Measurements from ENCODE around the gene TGM1. TPM values are rescaled to one million over a fixed set of nuclear protein-coding genes. Genes with fewer than 3 reads are reported as not detected.
A peak's percentile ranks its signal among the peaks of the same experiment; 100 is the strongest.

TGM1 gene
- total RNA-seq, 1 donor from 2014 or later = 88.7 TPM

GRCh38 chr14:24309538-24310264 lies 46.7 kb upstream of the TGM1 start, which contains the start of gene LTB4R2:
Gene LTB4R2, plus strand, starts transcription at chr14:24310140. Its CDS starts 525 bp downstream, at chr14:24310665.
- DNase-seq (ENCODE audit: low read depth) (peak; percentile 82), FAIRE-seq (peak; percentile 99)
- TF ChIP-seq, protein P1, sequence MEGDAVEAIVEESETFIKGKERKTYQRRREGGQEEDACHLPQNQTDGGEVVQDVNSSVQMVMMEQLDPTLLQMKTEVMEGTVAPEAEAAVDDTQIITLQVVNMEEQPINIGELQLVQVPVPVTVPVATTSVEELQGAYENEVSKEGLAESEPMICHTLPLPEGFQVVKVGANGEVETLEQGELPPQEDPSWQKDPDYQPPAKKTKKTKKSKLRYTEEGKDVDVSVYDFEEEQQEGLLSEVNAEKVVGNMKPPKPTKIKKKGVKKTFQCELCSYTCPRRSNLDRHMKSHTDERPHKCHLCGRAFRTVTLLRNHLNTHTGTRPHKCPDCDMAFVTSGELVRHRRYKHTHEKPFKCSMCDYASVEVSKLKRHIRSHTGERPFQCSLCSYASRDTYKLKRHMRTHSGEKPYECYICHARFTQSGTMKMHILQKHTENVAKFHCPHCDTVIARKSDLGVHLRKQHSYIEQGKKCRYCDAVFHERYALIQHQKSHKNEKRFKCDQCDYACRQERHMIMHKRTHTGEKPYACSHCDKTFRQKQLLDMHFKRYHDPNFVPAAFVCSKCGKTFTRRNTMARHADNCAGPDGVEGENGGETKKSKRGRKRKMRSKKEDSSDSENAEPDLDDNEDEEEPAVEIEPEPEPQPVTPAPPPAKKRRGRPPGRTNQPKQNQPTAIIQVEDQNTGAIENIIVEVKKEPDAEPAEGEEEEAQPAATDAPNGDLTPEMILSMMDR (IDR thresholded peaks at IDR 0.05; ENCODE audit: insufficient read depth, low read length, severe bottlenecking) = no peak
- H3K4me3 ChIP-seq (ENCODE audit: low read depth, low read length) = peak within 1 kb of the TSS; percentile 28
- H3K36me3 ChIP-seq (ENCODE audit: control insufficient read depth, insufficient read depth, low read length) = peaks cover 16% of the 10 kb centered on the region
- H3K27me3 ChIP-seq (ENCODE audit: control insufficient read depth, insufficient read depth, low read length) = no peaks in the 10 kb centered on the region

GRCh38 chr14:24308342-24309124 lies 45.6 kb upstream of the TGM1 start:
- TF ChIP-seq, protein P1 (IDR thresholded peaks at IDR 0.05; ENCODE audit: insufficient read depth, low read length, severe bottlenecking) = no peak
- FAIRE-seq (peak; percentile 28), DNase-seq (ENCODE audit: low read depth) (no peak)
- Histone ChIP-seq H3K27me3 (ENCODE audit: control insufficient read depth, insufficient read depth, low read length) (no peaks in the 10 kb centered on the region), H3K4me3 (ENCODE audit: low read depth, low read length) (no peak overlapping the region), H3K36me3 (ENCODE audit: control insufficient read depth, insufficient read depth, low read length) (peaks cover 25% of the 10 kb centered on the region)

- FAIRE-seq (no peak), DNase-seq (ENCODE audit: low read depth) (peak; percentile 40)
- Histone ChIP-seq H3K27me3 (ENCODE audit: control insufficient read depth, insufficient read depth, low read length) (no peaks in the 10 kb centered on the region), H3K36me3 (ENCODE audit: control insufficient read depth, insufficient read depth, low read length) (peaks cover 24% of the 10 kb centered on the region), H3K4me3 (ENCODE audit: low read depth, low read length) (no peak within 1 kb of the TSS)
- TF ChIP-seq, protein P1 (IDR thresholded peaks at IDR 0.05; ENCODE audit: insufficient read depth, low read length, severe bottlenecking) = peak; percentile 90
These were observed 44.8 kb upstream of the TGM1 start, which contains the start of gene CIDEB for GRCh38 chr14:24307575-24308341. Gene CIDEB, minus strand, starts transcription at chr14:24307977. Its CDS starts 119 bp downstream, at chr14:24307858.

- FAIRE-seq = no peak
- no peak for DNase-seq (ENCODE audit: low read depth)
- H3K27me3 ChIP-seq (ENCODE audit: control insufficient read depth, insufficient read depth, low read length) = no peaks in the 10 kb centered on the region
- TF ChIP-seq, protein P1 (IDR thresholded peaks at IDR 0.05; ENCODE audit: insufficient read depth, low read length, severe bottlenecking) = no peak
- no peak overlapping the region for H3K4me3 ChIP-seq (ENCODE audit: low read depth, low read length)
- peaks cover 29% of the 10 kb centered on the region for H3K36me3 ChIP-seq (ENCODE audit: control insufficient read depth, insufficient read depth, low read length)
These were observed 44.2 kb upstream of the TGM1 start for GRCh38 chr14:24307156-24307574.

DNA sequence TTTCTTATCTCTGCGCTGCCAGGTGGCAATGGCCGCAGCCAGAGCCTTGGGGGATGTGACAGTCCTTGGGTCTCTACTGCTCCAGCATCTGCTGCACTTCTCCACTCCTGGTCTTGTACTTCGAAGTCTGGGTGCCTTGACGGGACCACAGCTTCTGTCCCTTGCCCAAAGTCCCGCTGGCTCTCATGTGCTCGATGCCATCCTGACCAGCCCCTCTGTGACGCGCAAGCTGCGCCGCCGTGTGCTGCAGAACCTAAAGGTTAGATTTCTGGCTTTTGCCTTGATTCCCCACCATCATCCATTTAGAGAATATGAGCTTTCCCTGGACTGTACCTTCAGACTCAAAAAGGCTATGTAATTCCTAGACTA lies 41.0 kb upstream of the TGM1 start:
- Histone ChIP-seq H3K4me3 (ENCODE audit: low read depth, low read length) (no peak overlapping the region), H3K27me3 (ENCODE audit: control insufficient read depth, insufficient read depth, low read length) (no peaks in the 10 kb centered on the region), H3K36me3 (ENCODE audit: control insufficient read depth, insufficient read depth, low read length) (peaks cover 33% of the 10 kb centered on the region)
- no peak for FAIRE-seq
- DNase-seq (ENCODE audit: low read depth) = no peak
- TF ChIP-seq, protein P1 (IDR thresholded peaks at IDR 0.05; ENCODE audit: insufficient read depth, low read length, severe bottlenecking) = no peak

Measured in bronchial epithelial cell (primary cell).